Liver (tissue), 9 donors: ENCODE data around the gene CD6. TPM values are rescaled to one million over a fixed set of nuclear protein-coding genes. Genes with fewer than 3 reads are reported as not detected.

Experiments used
- DNase-seq: peaks from one replicate; pipeline ENCODE4 v3.0.0-alpha.2; 2017; ENCODE audit warnings: low spot score
- H3K27ac ChIP-seq, 2 donors: one replicate each; pipeline ENCODE4 v1.7.0; 2013; ENCODE audit warnings: inconsistent platforms in 2 of 2, low read length in 2 of 2, control low read depth in 1 of 2, low read depth in 1 of 2, mild to moderate bottlenecking in 1 of 2
- H3K27me3 ChIP-seq, 4 donors: one replicate each; pipeline versions ENCODE4 v1.6.1 to v1.7.0; 2013; ENCODE audit warnings: low read length in 3 of 4, inconsistent platforms in 1 of 4, mild to moderate bottlenecking in 1 of 4, moderate library complexity in 1 of 4; ENCODE audit not compliant: control insufficient read depth in 4 of 4, insufficient read depth in 4 of 4
- H3K36me3 ChIP-seq, 4 donors: one replicate each; pipeline versions ENCODE4 v1.6.1 to v1.7.0; 2013; ENCODE audit warnings: low read length in 3 of 4, mild to moderate bottlenecking in 3 of 4, low read depth in 1 of 4, moderate library complexity in 1 of 4; ENCODE audit not compliant: control insufficient read depth in 4 of 4, insufficient read depth in 3 of 4
- H3K4me1 ChIP-seq, 4 donors: one replicate each; pipeline versions ENCODE4 v1.6.1 to v1.7.0; 2013; ENCODE audit warnings: low read length in 3 of 4, mild to moderate bottlenecking in 3 of 4, moderate library complexity in 1 of 4; ENCODE audit not compliant: control insufficient read depth in 4 of 4, insufficient read depth in 4 of 4
- H3K4me3 ChIP-seq, 3 donors: one replicate each; pipeline versions ENCODE4 v1.6.1 to v1.7.0; 2013; ENCODE audit warnings: low read length in 3 of 3, control low read depth in 1 of 3, low read depth in 1 of 3, mild to moderate bottlenecking in 1 of 3
- H3K9ac ChIP-seq, 2 donors: one replicate each; pipeline ENCODE4 v1.7.0; 2013; ENCODE audit warnings: low read length in 2 of 2, mild to moderate bottlenecking in 2 of 2, moderate library complexity in 2 of 2, control low read depth in 1 of 2, low read depth in 1 of 2
- H3K9me3 ChIP-seq, 4 donors: one replicate each; pipeline versions ENCODE4 v1.6.1 to v1.7.0; 2013; ENCODE audit warnings: low read length in 3 of 4; ENCODE audit not compliant: control insufficient read depth in 4 of 4
- CTCF ChIP-seq: fragments of 150-350 bp; IDR thresholded peaks from 2 replicates; pipeline ENCODE4 v1.5.1; 2017; ENCODE audit warnings: improper control_type of control experiment, low read depth, low read length; ENCODE audit not compliant: missing input control
- EGR1 ChIP-seq, 2 donors: IDR thresholded peaks; 2 replicates each; pipeline ENCODE4 v1.6.1; 2016 to 2018; ENCODE audit warnings: antibody characterized with exemption in 2 of 2, low read depth in 2 of 2
- FOXA1 ChIP-seq: IDR thresholded peaks from 2 replicates; pipeline ENCODE4 v1.6.1; 2016; ENCODE audit warnings: antibody characterized with exemption
- FOXA2 ChIP-seq: IDR thresholded peaks from 2 replicates; pipeline ENCODE4 v1.6.1; 2016; ENCODE audit warnings: antibody characterized with exemption
- GABPA ChIP-seq, 2 donors: IDR thresholded peaks in 1 of 2; conservative IDR thresholded peaks in 1 of 2; 2 replicates each; pipeline ENCODE4 v1.6.1; 2016; ENCODE audit warnings: antibody characterized with exemption in 2 of 2, mild to moderate bottlenecking in 1 of 2, moderate library complexity in 1 of 2
- HNF4A ChIP-seq, 2 donors: conservative IDR thresholded peaks; 2 replicates each; pipeline ENCODE4 v1.6.1; 2016; ENCODE audit warnings: antibody characterized with exemption in 2 of 2, mild to moderate bottlenecking in 2 of 2
- JUND ChIP-seq, 2 donors: IDR thresholded peaks; 2 replicates each; pipeline ENCODE4 v1.6.1; 2016; ENCODE audit warnings: antibody characterized with exemption in 2 of 2
- MAX ChIP-seq: IDR thresholded peaks from 2 replicates; pipeline ENCODE4 v1.6.1; 2016; ENCODE audit warnings: antibody characterized with exemption
- RAD21 ChIP-seq, 2 donors: IDR thresholded peaks; 2 replicates each; pipeline ENCODE4 v1.6.1; 2016; ENCODE audit warnings: antibody characterized with exemption in 2 of 2, mild to moderate bottlenecking in 2 of 2
- REST ChIP-seq: IDR thresholded peaks from 2 replicates; pipeline ENCODE4 v1.6.1; 2016; ENCODE audit warnings: antibody characterized with exemption, mild to moderate bottlenecking
- SP1 ChIP-seq: IDR thresholded peaks from 2 replicates; pipeline ENCODE4 v1.6.1; 2018; ENCODE audit warnings: antibody characterized with exemption, mild to moderate bottlenecking
- WGBS: extraction: QIAGEN DNeasy Blood & Tissue Kit; methylation state at CpG from one replicate; pipeline ENCODE4 v1.1.7; 2013; 5-methylcytosine and 5-hydroxymethylcytosine counted together
- polyA plus RNA-seq, 2 donors: library from polyadenylated mRNA; stranded (reverse) in 1 of 2; unstranded in 1 of 2; fragments of 200-250 nt in 1 of 2; fragments of >200 nt in 1 of 2; fragmentation: Nextera tagmentation in 1 of 2; extraction: Ambion mirVana in 1 of 2; gene quantifications; one replicate each; pipeline versions ENCODE4 v1.2.1 to v1.2.3, GENCODE V29; 2013 to 2015
- total RNA-seq, 2 donors: library from RNA; depleted of rRNA; stranded (reverse); fragments of >200 nt; gene quantifications; one replicate each; pipeline ENCODE4 v1.2.3, GENCODE V29; 2014
- donor health status: healthy.
- donor health status: healthy.
- donor health status: healthy.
- donor health status: healthy.
- donor health status: healthy.

CD6 gene
- total and polyA plus RNA-seq, 4 donors = 0.31 to 0.59 (median 0.45) TPM

- Histone ChIP-seq H3K36me3 (no peaks in the 10 kb centered on the region), H3K27me3 (peaks cover 0 to 3% (median 0%) of the 10 kb centered on the region in 4 donors), H3K9me3 (peaks cover 0 to 6% (median 0%) of the 10 kb centered on the region in 4 donors), H3K4me3 (no peak overlapping the region), H3K27ac (no peak overlapping the region), H3K4me1 (peaks cover 0 to 2% (median 0%) of the 10 kb centered on the region in 4 donors), H3K9ac (no peak overlapping the region)
- WGBS = 18% methylated on average over 9 of the region's 9 CpGs
- TF ChIP-seq FOXA2 = no peak
- no peak for TF ChIP-seq FOXA1
- no peak for TF ChIP-seq MAX
- TF ChIP-seq RAD21 (IDR thresholded peaks at IDR 0.05) = peak; percentile 77 to 89
- peak; percentile 78 for TF ChIP-seq CTCF
- DNase-seq = peak; percentile 61
These were observed 1.1 kb upstream of the CD6 start for GRCh38 chr11:60970369-60970774.

GRCh38 chr11:60970890-60971289, 590 bp upstream of the CD6 start:
- H3K27me3 ChIP-seq = peaks cover 0 to 2% (median 0%) of the 10 kb centered on the region in 4 donors
- H3K9me3 ChIP-seq = peaks cover 0 to 6% (median 0%) of the 10 kb centered on the region in 4 donors
- no peak for TF ChIP-seq EGR1 (IDR thresholded peaks at IDR 0.05; ENCODE audit: low read depth in 2 of 2)
- no peak for TF ChIP-seq JUND (IDR thresholded peaks at IDR 0.05)
- TF ChIP-seq REST = no peak
- TF ChIP-seq GABPA (IDR thresholded peaks at IDR 0.05 in 1 of 2, conservative IDR thresholded peaks at IDR 0.05 in 1 of 2) = no peak
- no peak for TF ChIP-seq CTCF
- TF ChIP-seq HNF4A (conservative IDR thresholded peaks at IDR 0.05) = no peak
- TF ChIP-seq SP1 = no peak
- no peaks in the 10 kb centered on the region for H3K36me3 ChIP-seq
- DNase-seq = no peak
- no peak overlapping the region for H3K9ac ChIP-seq
- H3K4me1 ChIP-seq = peaks cover 0 to 2% (median 0%) of the 10 kb centered on the region in 4 donors
- no peak overlapping the region for H3K4me3 ChIP-seq
- no peak overlapping the region for H3K27ac ChIP-seq
- 76% methylated on average over 5 of the region's 5 CpGs for WGBS
